GM15510 (cell line): ENCODE data around the gene DPP7.
A peak's percentile ranks its signal among the peaks of the same experiment; 100 is the strongest.

Experiments
- POLR2A ChIP-seq: IDR thresholded peaks from 3 replicates; pipeline ENCODE4 v1.6.1; 2011; ENCODE audit warnings: borderline replicate concordance; ENCODE audit not compliant: insufficient read length; ENCODE audit errors: extremely low read depth

The DPP7 gene

GRCh38 chr9:137114613-137115393, at the start of gene DPP7:
TSS of gene DPP7 (minus strand) at chr9:137114733. CDS start at chr9:137114713, 20 bp downstream.
- TF ChIP-seq POLR2A: peak; percentile 78

- no peak for TF ChIP-seq POLR2A
Measured at GRCh38 chr9:137163805-137164204, 49.3 kb upstream of the DPP7 start.

DNA sequence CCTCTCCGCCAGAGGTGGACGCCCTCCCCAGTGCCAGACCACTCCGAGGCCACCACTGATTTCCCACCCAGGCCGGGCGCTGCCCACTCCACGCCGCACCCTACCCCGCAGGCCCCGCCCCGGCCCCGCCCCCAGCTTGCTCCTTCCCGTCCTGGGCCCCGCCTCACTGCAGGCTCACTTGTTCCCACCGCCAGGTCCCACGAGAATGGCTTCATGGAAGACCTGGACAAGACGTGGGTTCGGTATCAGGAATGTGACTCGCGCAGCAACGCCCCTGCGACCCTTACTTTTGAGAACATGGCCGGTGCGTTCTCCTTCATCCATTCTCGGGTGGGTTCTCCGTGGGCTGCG, 48.8 kb upstream of the DPP7 start:
- TF ChIP-seq POLR2A: no peak

DNA sequence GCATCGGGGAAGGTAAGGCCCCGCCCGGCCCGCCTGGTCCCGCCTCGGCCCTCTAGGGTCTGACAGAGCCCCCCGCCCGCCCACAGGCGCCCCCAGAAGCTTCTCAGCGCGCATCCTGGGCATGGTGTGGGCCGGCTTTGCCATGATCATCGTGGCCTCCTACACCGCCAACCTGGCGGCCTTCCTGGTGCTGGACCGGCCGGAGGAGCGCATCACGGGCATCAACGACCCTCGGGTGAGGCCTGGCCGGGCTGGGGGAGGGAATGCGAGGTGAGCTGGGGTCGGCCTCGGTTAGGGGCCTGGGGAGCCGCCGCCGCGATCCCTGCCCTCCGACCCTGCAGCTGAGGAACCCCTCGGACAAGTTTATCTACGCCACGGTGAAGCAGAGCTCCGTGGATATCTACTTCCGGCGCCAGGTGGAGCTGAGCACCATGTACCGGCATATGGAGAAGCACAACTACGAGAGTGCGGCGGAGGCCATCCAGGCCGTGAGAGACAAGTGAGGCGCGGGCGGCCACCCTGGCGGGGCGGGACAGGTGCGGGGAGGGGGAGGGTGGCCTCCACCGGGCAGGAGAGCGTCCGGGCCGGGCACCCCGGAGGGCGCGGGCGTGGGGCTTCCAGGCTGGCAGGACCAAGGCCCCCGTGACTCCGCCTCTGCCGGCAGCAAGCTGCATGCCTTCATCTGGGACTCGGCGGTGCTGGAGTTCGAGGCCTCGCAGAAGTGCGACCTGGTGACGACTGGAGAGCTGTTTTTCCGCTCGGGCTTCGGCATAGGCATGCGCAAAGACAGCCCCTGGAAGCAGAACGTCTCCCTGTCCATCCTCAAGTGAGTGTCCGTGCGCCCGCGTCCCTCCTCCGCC, 48.2 kb upstream of the DPP7 start:
- TF ChIP-seq POLR2A: no peak

DNA sequence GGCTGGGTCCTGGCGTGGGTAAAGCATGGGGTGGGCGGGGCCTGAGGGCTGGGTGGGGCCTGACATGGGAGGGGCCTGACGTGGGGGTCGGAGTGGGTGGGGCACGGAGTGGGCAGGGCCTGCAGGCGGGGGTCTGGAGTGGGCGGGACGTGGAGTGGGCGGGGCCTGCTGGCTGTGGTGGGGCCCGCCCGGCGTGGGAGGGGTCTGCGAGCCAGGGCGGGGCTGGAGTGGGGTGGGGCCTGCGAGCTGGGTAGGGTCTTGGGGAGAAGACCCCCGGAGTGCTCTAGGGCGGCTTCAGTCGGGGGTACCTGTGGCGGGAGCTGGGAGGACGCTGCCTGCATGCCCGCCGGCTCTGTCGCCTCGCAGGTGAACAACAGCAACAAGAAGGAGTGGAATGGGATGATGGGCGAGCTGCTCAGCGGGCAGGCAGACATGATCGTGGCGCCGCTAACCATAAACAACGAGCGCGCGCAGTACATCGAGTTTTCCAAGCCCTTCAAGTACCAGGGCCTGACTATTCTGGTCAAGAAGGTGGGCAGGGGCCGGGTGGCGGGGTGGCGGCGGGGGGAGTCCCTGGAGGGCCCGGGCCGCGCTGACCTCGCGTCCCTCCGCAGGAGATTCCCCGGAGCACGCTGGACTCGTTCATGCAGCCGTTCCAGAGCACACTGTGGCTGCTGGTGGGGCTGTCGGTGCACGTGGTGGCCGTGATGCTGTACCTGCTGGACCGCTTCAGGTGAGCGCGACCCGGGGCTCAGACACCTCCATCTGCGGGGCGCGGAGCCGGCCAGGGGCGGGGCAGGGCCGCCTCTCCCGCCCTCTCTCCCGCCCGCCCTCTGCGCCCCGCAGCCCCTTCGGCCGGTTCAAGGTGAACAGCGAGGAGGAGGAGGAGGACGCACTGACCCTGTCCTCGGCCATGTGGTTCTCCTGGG, 47.3 kb upstream of the DPP7 start:
- no peak for TF ChIP-seq POLR2A

GRCh38 chr9:137160716-137161557, 46.4 kb upstream of the DPP7 start:
- TF ChIP-seq POLR2A: no peak

DNA sequence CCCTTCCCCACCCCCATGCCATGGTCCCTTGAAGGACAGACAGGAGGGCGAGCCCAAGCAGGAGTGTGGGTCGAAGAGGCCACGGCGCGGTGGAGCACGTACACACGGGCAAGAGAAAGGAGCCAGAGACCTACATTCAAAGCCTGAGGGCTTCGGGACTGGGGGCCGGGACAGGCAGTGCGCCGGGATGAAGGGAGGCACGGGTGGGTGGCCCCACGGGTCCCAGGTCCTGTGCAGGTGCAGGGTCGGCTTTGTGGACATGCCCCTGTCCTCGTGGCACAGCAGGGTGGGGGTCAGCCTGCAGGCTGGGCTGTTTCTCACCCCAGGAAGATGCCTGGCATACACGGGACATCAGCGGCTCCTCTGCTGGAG, 45.5 kb upstream of the DPP7 start:
- no peak for TF ChIP-seq POLR2A

- TF ChIP-seq POLR2A: no peak
Measured at GRCh38 chr9:137159105-137160053, 44.8 kb upstream of the DPP7 start.

DNA sequence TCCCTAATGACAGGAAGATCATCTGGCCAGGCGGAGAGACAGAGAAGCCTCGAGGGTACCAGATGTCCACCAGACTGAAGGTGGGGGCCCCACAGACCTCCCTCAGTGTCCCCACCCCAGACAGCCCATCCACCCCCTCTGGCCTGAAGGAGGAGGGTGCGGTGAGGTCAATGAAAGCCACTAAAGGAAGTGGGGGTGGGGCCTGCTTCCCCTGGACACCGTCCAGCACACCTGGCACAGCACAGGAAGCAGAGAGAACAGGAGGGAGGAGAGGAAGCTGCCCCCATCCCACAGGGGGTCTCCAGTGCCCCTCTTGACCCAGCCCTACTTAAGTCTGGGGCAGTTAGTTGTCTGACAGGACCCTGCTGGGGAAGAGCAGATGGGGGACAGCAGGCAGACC, 44.1 kb upstream of the DPP7 start:
- TF ChIP-seq POLR2A: no peak

DNA sequence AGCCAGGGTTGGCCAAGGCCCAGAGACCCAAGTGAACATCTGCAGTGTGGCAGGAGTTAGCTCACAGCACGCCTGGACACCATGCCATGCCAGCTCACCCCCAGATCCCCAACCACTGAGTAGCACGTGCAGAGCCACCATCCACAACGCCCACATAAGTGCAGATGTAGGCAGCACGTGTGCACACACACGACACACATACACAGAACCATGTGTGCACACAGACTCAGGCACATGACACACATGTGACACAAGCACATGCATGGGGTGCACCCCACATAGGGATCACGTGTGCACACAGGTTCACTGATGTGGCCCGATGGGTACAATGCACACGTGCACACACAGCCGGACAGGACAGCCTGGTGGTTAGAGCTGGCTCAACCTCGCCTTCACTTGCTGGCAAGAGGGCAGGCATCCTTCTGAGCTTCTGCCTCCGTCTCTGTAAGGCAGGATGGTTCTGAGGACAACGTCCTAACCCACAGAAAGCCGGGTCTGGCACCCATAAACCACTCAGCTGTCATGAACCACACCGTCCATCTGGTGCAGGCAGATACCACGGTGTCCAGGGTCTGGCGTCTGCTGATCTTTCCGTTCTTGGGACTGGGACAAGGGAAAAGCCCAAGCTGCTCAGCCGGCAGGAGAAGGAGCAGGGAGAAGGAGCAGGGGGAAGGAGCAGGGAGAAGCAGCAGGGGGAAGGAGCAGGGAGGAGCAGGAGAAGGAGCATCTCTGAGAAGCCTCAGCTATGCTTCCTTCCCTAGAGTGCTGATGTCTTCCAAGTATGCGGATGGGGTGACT, 43.3 kb upstream of the DPP7 start:
- no peak for TF ChIP-seq POLR2A

- no peak for TF ChIP-seq POLR2A
Measured at GRCh38 chr9:137156567-137157375, 42.2 kb upstream of the DPP7 start.

DNA sequence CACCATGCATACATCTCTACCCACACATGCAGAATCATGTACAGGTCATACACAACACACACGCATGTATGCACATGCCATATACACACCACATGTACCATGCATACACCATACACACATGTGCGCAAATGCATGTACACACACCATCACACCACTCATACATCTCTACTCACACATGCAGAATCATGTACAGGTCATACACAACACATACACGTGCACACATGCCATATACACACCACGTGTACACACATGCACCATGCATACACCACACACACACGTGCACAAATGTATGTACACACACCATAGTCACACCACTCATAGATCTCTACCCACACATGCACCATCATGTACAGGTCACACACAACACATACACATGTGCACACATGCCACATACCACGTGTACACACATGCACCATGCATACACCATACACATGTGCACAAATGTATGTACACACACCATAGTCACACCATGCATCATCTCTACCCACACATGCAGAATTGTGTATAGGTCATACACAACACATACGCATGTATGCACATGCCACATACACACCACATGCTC, 38.4 kb upstream of the DPP7 start:
- TF ChIP-seq POLR2A: no peak
